ENCODE results near the gene SLFN12L.
"Not testable (repeated sequence)": the region's sequence is repeated elsewhere in the genome, so short reads cannot be mapped to it uniquely, and the experiment has no call there.

Gene SLFN12L

DNA sequence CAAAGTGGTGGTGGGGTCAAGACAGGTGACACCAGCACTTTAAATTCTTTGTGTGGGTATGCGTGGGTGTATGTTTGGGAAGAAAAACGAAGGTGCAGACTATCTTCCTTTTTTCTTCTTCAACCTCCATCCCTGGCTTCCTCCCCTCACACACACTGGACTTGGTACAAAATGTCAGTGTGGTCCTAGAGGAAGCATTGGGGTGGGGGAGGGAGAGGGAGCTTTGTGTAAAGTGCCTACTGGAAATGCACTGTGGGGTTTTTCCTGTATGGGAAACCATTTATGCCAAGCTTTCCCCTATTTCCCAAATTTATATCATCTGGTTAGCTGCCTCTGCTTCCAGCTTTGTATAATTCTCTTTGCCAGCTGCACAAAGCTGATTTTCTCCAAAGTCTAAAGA is 44.4 kb downstream of the SLFN12L start:
- DNase-seq: no peak

DNA sequence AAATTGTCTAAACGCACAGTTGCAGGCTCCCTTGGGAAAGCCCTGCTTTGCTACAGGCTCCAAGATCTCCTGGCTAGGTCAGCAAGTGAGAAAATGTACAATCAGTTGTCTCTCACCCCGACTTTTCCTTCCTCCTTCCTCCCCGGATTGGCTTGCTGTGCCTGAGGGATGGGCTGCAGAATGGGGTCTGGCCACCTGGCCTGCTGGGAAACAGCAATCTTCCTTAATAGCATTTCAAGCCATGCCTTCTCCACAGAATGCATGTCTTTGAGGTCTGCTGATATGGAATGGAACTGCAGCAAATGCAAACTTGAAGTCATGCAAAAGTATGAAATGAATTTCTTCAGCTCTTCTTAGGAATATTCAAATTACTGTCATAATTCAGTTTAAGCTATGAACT is 46.1 kb downstream of the SLFN12L start:
- DNase-seq: no peak

- DNase-seq: no peak
These were observed 47.5 kb downstream of the SLFN12L start for GRCh38 chr17:35489944-35490343.

GRCh38 chr17:35488991-35489390 is 48.5 kb downstream of the SLFN12L start:
- no peak for DNase-seq

- peak; percentile 51 for DNase-seq
These were observed 50.4 kb downstream of the SLFN12L start for GRCh38 chr17:35486920-35487732.

DNA sequence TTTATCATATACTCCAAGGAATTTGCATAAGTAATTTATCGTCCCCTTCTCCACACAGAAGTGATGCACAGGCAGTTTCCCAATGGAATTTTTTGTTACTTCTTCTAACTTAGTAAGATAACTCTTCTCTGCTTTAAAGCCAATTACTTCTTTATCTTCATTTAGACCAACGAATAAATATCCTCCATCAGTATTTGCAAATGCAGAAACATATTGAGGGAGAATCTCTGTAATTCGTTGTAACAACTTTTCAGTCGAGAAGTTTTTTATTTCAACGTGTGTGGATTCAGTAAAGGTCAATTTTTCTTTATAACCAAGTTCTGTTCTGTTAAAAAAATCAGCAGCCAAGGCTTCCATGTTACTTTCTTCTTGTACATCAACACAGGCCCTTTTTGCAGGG is 58.2 kb downstream of the SLFN12L start:
- DNase-seq: no peak

DNA sequence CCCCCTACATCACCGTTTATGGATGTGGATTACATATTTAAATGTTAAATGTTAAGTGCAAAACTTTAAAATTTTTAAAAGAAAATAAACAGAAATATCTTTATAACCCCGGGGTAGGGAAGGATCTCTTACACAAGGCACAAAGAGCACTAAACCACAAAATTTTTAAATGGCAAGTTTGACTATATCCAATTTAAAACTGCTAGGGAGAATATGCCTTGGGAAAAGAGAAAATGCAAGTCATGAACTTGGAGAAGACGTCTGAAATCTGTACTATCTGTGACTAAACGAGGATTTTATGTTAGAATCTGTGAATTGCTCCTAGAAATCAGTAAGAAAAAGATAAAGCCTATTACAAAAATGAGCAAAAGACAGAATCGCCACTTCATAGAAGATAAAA is 60.2 kb downstream of the SLFN12L start:
- no peak for DNase-seq

- DNase-seq: no peak
These were observed 61.1 kb downstream of the SLFN12L start for GRCh38 chr17:35476283-35476820.

GRCh38 chr17:35468475-35468874 is 69.0 kb downstream of the SLFN12L start:
- no peak for DNase-seq

GRCh38 chr17:35467824-35468223 is 69.7 kb downstream of the SLFN12L start:
- no peak for DNase-seq

DNA sequence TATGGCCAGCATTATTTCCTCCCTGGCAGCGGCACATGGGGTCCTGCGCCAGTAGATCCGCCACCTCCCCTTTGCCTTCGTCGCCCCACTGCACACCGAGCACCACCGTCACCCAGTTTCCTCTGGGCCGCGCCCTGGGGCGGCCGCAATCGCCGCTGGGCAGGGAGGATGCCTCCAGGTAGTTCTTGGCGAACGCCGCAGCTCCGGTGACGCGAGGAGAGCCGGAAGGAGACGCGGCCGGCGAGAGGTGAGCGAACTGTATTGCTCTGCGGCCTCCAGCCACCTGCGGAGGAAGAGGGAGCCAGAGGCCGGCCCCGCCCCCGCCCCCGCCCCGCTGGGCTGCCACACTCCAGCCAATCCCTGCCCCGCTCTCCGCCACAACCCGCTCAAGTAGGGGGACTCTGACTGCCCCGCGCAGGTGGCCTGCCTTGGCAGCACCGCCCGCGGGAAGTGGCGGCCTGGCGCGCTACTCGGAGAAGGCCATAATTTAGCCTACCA is 77.1 kb downstream of the SLFN12L start:
- DNase-seq: no peak

- DNase-seq: not testable (repeated sequence)
These were observed 83.4 kb downstream of the SLFN12L start for GRCh38 chr17:35454035-35454434.

DNA sequence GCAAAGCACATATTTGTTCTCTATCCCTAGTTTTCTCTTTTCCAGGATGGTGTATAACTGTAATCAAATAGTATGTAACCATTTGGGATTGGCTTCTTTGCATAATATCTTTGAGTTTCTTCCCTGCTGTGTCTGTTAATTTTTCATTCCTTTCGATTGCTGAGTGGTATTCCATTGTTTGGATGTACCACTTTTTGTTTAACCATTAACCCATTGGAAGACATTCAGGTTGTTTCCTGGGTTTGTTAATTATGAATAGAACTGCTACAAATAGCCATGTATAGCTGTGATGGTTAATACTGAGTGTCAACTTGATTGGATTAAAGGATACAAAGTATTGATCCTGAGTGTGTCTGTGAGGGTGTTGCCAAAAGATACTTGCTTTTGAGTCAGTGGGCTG is 84.3 kb downstream of the SLFN12L start:
- DNase-seq: no peak

GRCh38 chr17:35449371-35449931 is 88.0 kb downstream of the SLFN12L start:
- no peak for DNase-seq

- no peak for DNase-seq
These were observed 88.6 kb downstream of the SLFN12L start for GRCh38 chr17:35448899-35449227.

GRCh38 chr17:35448214-35448898 is 89.1 kb downstream of the SLFN12L start, which contains the start of gene SLFN13:
SLFN13 (minus strand) TSS chr17:35448766; CDS start chr17:35445680, 3,086 bp downstream.
- DNase-seq: peak; percentile 37

DNA sequence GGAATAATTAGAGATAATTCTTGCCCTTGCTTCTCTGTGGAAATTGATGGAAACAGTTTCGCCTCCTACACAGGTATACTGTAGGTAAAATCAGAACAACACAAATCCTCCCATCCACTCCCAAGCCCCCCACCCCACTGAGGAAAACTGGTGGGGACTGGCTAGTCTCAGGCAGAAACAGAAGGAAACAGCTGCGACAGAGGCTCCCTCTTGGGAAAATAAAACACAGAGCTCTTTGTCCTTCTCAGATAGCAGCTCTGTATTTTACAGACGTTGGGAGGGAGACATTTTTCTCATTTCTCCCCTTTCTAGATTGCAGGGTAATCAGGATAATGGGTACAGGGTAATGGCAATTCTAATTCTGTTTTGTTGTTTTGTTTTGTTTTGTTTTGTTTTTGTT is 90.0 kb downstream of the SLFN12L start:
- no peak for DNase-seq

- no peak for DNase-seq
These were observed 99.0 kb downstream of the SLFN12L start for GRCh38 chr17:35438433-35438832.

GRCh38 chr17:35433075-35433894 is 104.2 kb downstream of the SLFN12L start:
- DNase-seq: peak; percentile 100

- DNase-seq: peak; percentile 96
These were observed 105.1 kb downstream of the SLFN12L start, which contains the start of gene SLFN12 for GRCh38 chr17:35432176-35433074. SLFN12 (minus strand) TSS chr17:35432500; CDS start chr17:35423028, 9,472 bp downstream.

- no peak for DNase-seq
These were observed 107.8 kb downstream of the SLFN12L start for GRCh38 chr17:35429702-35430101.
